GM23338 (cell line): ENCODE results near the gene DAAM2.

Experiments
- CREB1 ChIP-seq: fragments of 250-450 bp; sonication (Bioruptor Pico); IDR thresholded peaks from 2 replicates; pipeline ENCODE4 v1.5.0; 2020; ENCODE audit warnings: low read depth, mild to moderate bottlenecking, moderate library complexity
- CTCF ChIP-seq, 2 experiments: fragments of 200-600 bp in 1 of 2; sonication (generic) in 1 of 2; conservative IDR thresholded peaks; 2 replicates each; pipeline versions ENCODE4 v1.5.1 to v1.6.1; 2016 to 2017; ENCODE audit warnings: antibody characterized with exemption in 2 of 2, low read depth in 2 of 2, mild to moderate bottlenecking in 2 of 2, moderate library complexity in 1 of 2
- EZH2 ChIP-seq: fragments of 200-600 bp; sonication (generic); IDR thresholded peaks from one replicate; pipeline ENCODE4 v1.8.0; 2017; ENCODE audit warnings: antibody characterized with exemption, mild to moderate bottlenecking, low read depth; ENCODE audit not compliant: unreplicated experiment
- EZH2phosphoT487 ChIP-seq: fragments of 200-600 bp; sonication (generic); IDR thresholded peaks from one replicate; pipeline ENCODE4 v1.8.1; 2018; ENCODE audit warnings: antibody characterized with exemption; ENCODE audit not compliant: unreplicated experiment
- POLR2AphosphoS5 ChIP-seq: IDR thresholded peaks from 2 replicates; pipeline ENCODE4 v1.6.1; 2016; ENCODE audit warnings: antibody characterized with exemption, low read depth

- TF ChIP-seq CREB1 (CRISPR knock-in tag) (no peak), EZH2phosphoT487 (no peak), CTCF (conservative IDR thresholded peaks at IDR 0.05; ENCODE audit: low read depth in 2 of 2) (no peak), POLR2AphosphoS5 (no peak), EZH2 (no peak)
These were observed 18.4 kb upstream of the DAAM2 start for GRCh38 chr6:39773782-39774181.
